WTC11 (cell line): ENCODE data around the gene SLC2A10. TPM values are rescaled to one million over a fixed set of nuclear protein-coding genes. Genes with fewer than 3 reads are reported as not detected.

Experiments used
- ATAC-seq: fragments of 200-7000 bp; cut with Tn5 transposase; 2 replicates; pipeline ENCODE4 v1.10.0; 2021; ENCODE audit warnings: mild to moderate bottlenecking, moderate library complexity
- CTCF ChIA-PET: fragments of 300-600 bp; sonication (Branson Sonifier 250); formaldehyde crosslinking; loops from one replicate; lab custom pipeline; 2021; ENCODE audit warnings: antibody characterized with exemption; lab: Charles Lee
- POLR2A ChIA-PET: fragments of 350-600 bp; sonication (Branson Sonifier 250); formaldehyde crosslinking; loops from one replicate; lab custom pipeline; 2021; ENCODE audit warnings: antibody characterized with exemption; lab: Charles Lee
- DNase-seq: peaks from one replicate; pipeline ENCODE4 v3.0.0; 2021; ENCODE audit warnings: low spot score
- H3K27ac Mint-ChIP-seq: 2 replicates; pipeline ENCODE4 v1.8.0; 2021; ENCODE audit warnings: mixed read lengths
- H3K27me3 Mint-ChIP-seq: 2 replicates; pipeline ENCODE4 v1.8.0; 2021; ENCODE audit warnings: low read depth, mild to moderate bottlenecking, moderate library complexity, mixed read lengths
- H3K36me3 Mint-ChIP-seq: 2 replicates; pipeline ENCODE4 v1.8.0; 2021; ENCODE audit warnings: mixed read lengths
- H3K4me1 Mint-ChIP-seq: 2 replicates; pipeline ENCODE4 v1.8.0; 2022; ENCODE audit warnings: mixed read lengths
- H3K4me3 Mint-ChIP-seq: 2 replicates; pipeline ENCODE4 v1.8.0; 2021; ENCODE audit warnings: mild to moderate bottlenecking, moderate library complexity, mixed read lengths
- H3K9me3 Mint-ChIP-seq: 2 replicates; pipeline ENCODE4 v1.8.0; 2021; ENCODE audit warnings: mixed read lengths
- CREM ChIP-seq: sonication (generic); formaldehyde crosslinking; IDR thresholded peaks from 2 replicates; pipeline ENCODE4 v1.8.1; 2022; ENCODE audit warnings: mild to moderate bottlenecking, missing genetic modification reagents, moderate library complexity
- ETV6 ChIP-seq: sonication (generic); formaldehyde crosslinking; IDR thresholded peaks from 2 replicates; pipeline ENCODE4 v1.8.1; 2022; ENCODE audit warnings: mild to moderate bottlenecking, missing genetic modification reagents
- FOXP4 ChIP-seq: sonication (generic); formaldehyde crosslinking; IDR thresholded peaks from 2 replicates; pipeline ENCODE4 v1.8.0; 2022; ENCODE audit warnings: mild to moderate bottlenecking, missing genetic modification reagents
- MXD4 ChIP-seq: fragments of 250-450 bp; sonication (Bioruptor Pico); IDR thresholded peaks from 2 replicates; pipeline ENCODE4 v1.8.0; 2021; ENCODE audit warnings: mild to moderate bottlenecking, moderate library complexity, borderline replicate concordance
- NR2C2 ChIP-seq: sonication (generic); formaldehyde crosslinking; IDR thresholded peaks from 2 replicates; pipeline ENCODE4 v1.8.0; 2022; ENCODE audit warnings: mild to moderate bottlenecking, missing genetic modification reagents
- SOX15 ChIP-seq: fragments of 250-450 bp; sonication (Bioruptor Pico); IDR thresholded peaks from 2 replicates; pipeline ENCODE4 v1.9.0; 2021; ENCODE audit warnings: mild to moderate bottlenecking
- ZNF121 ChIP-seq: sonication (generic); formaldehyde crosslinking; IDR thresholded peaks from 2 replicates; pipeline ENCODE4 v1.8.0; 2023; ENCODE audit warnings: missing genetic modification reagents
- ZNF281 ChIP-seq: sonication (generic); formaldehyde crosslinking; IDR thresholded peaks from 2 replicates; pipeline ENCODE4 v1.8.0; 2023; ENCODE audit warnings: mild to moderate bottlenecking, missing genetic modification reagents
- ZNF532 ChIP-seq: fragments of 250-450 bp; sonication (Bioruptor Pico); IDR thresholded peaks from 2 replicates; pipeline ENCODE4 v1.9.0; 2021; ENCODE audit warnings: mild to moderate bottlenecking, borderline replicate concordance
- ZNF671 ChIP-seq: fragments of 250-450 bp; sonication (Bioruptor Pico); IDR thresholded peaks from 2 replicates; pipeline ENCODE4 v1.8.0; 2021; ENCODE audit warnings: mild to moderate bottlenecking
- total RNA-seq: library from RNA; stranded (reverse); gene quantifications from 3 replicates; pipeline ENCODE4 v1.2.3, GENCODE V29; 2021
- TF ChIP-seq, protein P1 (sequence below): sonication (generic); formaldehyde crosslinking; IDR thresholded peaks from 2 replicates; pipeline ENCODE4 v1.8.1; 2022; ENCODE audit warnings: low read depth, mild to moderate bottlenecking, moderate library complexity, missing genetic modification reagents, borderline replicate concordance
- TF ChIP-seq, protein P2 (sequence below): sonication (generic); formaldehyde crosslinking; IDR thresholded peaks from 2 replicates; pipeline ENCODE4 v1.8.1; 2023; ENCODE audit warnings: mild to moderate bottlenecking, missing genetic modification reagents
- TF ChIP-seq, protein P3 (sequence below): fragments of 250-450 bp; sonication (Bioruptor Pico); IDR thresholded peaks from 2 replicates; pipeline ENCODE4 v1.8.0; 2021; ENCODE audit warnings: mild to moderate bottlenecking

The SLC2A10 gene
- total RNA-seq, 1 experiment from 2014 or later: 8.0 TPM

GRCh38 chr20:46706242-46706641, 3.2 kb upstream of the SLC2A10 start:
- POLR2A ChIA-PET: interaction anchor here (0.7 kb wide), 1 partner anchor 154 kb away, joined by 4 read pairs; no protein-coding TSS in a partner anchor
- no peak overlapping the region for H3K27ac Mint-ChIP-seq
- CTCF ChIA-PET: no interaction called here

More at GRCh38 chr20:46706242-46706641, 3.2 kb upstream of the SLC2A10 start:
- ATAC-seq (no peak), DNase-seq (no peak)
- no peak for TF ChIP-seq NR2C2 (CRISPR knock-in tag)
- no peak for TF ChIP-seq CREM (CRISPR knock-in tag)
- TF ChIP-seq, protein P1, sequence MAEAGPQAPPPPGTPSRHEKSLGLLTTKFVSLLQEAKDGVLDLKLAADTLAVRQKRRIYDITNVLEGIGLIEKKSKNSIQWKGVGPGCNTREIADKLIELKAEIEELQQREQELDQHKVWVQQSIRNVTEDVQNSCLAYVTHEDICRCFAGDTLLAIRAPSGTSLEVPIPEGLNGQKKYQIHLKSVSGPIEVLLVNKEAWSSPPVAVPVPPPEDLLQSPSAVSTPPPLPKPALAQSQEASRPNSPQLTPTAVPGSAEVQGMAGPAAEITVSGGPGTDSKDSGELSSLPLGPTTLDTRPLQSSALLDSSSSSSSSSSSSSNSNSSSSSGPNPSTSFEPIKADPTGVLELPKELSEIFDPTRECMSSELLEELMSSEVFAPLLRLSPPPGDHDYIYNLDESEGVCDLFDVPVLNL (CRISPR knock-in tag): no peak
- TF ChIP-seq, protein P2, sequence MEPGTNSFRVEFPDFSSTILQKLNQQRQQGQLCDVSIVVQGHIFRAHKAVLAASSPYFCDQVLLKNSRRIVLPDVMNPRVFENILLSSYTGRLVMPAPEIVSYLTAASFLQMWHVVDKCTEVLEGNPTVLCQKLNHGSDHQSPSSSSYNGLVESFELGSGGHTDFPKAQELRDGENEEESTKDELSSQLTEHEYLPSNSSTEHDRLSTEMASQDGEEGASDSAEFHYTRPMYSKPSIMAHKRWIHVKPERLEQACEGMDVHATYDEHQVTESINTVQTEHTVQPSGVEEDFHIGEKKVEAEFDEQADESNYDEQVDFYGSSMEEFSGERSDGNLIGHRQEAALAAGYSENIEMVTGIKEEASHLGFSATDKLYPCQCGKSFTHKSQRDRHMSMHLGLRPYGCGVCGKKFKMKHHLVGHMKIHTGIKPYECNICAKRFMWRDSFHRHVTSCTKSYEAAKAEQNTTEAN (CRISPR knock-in tag): no peak
- no peak for TF ChIP-seq ETV6 (CRISPR knock-in tag)
- no peak for TF ChIP-seq ZNF532 (CRISPR knock-in tag)
- TF ChIP-seq, protein P3, sequence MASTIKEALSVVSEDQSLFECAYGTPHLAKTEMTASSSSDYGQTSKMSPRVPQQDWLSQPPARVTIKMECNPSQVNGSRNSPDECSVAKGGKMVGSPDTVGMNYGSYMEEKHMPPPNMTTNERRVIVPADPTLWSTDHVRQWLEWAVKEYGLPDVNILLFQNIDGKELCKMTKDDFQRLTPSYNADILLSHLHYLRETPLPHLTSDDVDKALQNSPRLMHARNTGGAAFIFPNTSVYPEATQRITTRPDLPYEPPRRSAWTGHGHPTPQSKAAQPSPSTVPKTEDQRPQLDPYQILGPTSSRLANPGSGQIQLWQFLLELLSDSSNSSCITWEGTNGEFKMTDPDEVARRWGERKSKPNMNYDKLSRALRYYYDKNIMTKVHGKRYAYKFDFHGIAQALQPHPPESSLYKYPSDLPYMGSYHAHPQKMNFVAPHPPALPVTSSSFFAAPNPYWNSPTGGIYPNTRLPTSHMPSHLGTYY: no peak
- TF ChIP-seq FOXP4 (CRISPR knock-in tag): no peak
- no peak for TF ChIP-seq ZNF671 (CRISPR knock-in tag)
- no peak for TF ChIP-seq ZNF281
- no peak for TF ChIP-seq SOX15 (CRISPR knock-in tag)
- TF ChIP-seq ZNF121 (CRISPR knock-in tag): no peak
- TF ChIP-seq MXD4 (CRISPR knock-in tag): no peak
- Mint-ChIP-seq H3K36me3 (peaks cover 14% of the 10 kb centered on the region), H3K4me1 (peaks cover 44% of the 10 kb centered on the region), H3K4me3 (no peak overlapping the region), H3K27me3 (peaks cover 8% of the 10 kb centered on the region), H3K9me3 (peaks cover 27% of the 10 kb centered on the region)
